ENCODE measurements around the gene TMIE. TPM values are rescaled to one million over a fixed set of nuclear protein-coding genes. Genes with fewer than 3 reads are reported as not detected.
"Not testable (repeated sequence)": the region's sequence is repeated elsewhere in the genome, so short reads cannot be mapped to it uniquely, and the experiment has no call there.

Gene TMIE
- total RNA-seq, 1 donor from 2014 or later, result not detected

DNA sequence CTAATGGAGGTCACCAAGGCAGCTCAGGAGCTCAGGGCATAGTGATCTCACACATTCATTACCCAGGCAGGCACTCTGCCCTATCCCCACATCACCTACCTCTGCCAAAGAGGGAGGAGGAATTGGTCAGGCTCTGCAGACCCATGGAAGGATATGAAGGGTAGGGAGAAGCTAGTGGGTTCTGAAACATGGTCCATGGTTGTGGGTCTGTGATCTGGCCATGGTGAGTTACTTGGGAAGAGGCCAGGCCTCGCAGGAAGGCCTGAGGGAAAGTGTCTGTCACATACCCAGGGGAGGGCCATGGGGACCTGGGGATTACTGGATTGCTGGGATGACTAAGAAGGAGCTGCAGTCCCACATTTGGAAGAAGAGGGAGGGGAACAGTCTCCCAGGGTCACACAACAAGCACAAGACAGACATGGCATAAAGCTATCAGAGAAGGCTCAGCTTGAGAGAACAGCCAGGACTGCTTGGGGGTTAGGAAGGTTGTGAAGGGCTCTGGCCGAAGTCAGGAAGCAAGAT, 17.9 kb downstream of the TMIE start:
- no peak for DNase-seq (ENCODE audit: extremely low read depth, low read depth, low spot score)

DNA sequence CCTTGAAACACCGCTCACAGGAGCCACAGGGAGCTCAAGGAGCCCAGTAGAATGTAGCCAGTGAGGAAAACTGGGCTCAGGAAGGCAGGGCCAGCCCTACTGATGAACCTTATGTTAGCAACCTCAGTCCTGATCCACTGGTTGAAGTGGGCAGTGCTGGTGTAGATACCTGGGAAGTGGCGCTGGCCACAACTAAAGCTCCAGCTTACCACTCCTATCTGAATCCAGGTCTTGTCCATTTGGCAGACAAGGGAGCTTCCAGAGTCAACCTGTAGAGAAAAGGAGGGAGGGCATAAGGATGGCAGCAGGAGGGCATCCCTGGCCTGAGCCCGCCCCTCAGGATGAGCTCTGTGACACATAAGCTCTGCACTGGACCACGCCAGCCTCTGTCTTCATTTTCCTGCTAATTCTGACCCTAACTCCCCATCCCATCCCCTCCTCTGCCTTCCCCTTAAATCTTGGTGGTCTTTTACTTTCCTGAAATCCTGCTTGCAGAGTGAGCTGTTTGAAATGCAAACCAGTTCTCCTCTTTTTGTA, 18.6 kb downstream of the TMIE start:
- no peak for DNase-seq (ENCODE audit: extremely low read depth, low read depth, low spot score)

DNA sequence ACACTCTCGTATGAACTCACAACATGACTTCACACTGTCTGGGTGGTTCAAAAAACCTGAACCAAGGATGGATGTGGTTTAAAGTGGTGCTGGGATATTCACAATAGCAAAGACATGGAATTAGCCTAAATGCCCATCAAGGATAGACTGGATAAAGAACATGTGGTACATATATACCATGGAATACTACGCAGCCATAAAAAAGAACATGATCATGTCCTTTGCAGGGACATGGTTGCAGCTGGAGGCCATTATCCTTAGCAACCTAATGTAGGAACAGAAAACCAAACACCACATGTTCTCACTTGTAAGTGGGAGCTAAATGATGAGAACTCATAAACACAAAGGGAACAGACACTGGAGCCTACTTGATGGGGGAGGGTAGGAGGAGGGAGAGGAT, 19.8 kb downstream of the TMIE start:
- no peak for DNase-seq (ENCODE audit: extremely low read depth, low read depth, low spot score)

DNA sequence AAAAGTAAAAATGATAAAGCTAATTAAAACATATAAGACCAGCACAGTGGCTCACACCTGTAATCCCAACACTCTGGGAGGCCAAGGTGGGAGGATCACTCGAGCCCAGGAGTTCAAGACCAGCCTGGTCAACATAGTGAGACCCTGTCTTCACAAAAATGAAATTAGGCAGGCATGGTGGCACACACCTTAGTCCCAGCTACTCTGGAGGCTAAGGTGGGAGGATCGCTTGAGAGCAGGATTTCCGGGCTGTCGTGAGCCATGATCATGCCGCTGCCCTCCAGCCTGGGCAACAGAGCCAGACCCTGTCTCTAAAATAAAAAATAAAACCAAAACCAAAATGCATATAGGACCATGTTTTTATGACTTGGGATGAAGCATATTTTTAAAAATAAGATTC, 21.3 kb downstream of the TMIE start:
- no peak for DNase-seq (ENCODE audit: extremely low read depth, low read depth, low spot score)

DNA sequence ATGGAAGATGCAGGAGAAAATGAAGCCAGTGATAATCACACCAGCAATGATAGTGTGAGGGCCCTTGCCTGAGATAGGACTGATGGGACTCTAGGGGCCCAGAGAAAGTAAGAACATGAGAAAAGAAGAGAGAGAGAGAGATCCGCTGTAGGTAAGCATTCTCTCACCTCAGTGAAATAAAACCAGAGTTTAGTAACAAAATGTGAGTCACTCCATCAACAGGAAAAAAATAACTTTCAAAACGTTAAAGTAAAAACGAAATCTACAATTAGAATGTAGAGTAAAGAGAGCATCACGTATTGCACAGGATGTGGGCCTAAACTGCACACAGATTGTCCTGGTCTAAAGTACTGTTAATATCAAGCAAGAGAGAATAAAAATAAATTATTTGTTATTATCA, 23.2 kb downstream of the TMIE start:
- DNase-seq (ENCODE audit: extremely low read depth, low read depth, low spot score), result no peak

DNA sequence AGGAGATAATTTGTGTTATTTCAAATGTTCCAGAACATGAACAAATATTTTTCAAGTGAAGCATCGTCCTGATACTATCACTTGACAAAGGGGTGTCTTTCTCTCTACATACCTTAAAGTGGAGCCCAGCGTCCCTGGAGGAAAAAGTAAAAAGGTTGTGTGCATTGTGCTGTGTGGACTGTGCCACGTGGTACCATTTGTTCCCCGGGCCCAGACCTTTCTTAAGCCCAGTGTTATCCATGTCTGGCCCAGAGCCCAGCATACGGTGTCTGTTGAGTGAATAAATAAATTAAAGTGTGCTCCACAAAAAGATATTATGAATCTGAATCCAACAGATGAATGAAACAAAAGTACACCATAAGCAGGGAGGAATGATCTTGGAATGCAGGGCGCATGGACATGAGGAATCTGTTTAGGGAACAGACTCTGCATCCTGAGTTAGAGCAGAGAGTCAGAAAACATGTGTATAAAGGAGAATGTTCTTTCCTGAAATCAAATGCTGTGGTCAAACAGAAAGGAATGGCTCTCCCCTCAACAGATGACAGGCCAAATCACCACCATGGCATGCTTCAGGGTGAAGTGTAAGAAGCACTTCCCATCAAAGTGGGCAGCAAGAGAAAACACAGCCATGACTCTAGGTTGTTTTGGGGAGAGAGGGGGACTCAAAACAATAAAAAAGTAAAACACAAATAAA, 24.6 kb downstream of the TMIE start:
- DNase-seq (ENCODE audit: extremely low read depth, low read depth, low spot score), result no peak

DNA sequence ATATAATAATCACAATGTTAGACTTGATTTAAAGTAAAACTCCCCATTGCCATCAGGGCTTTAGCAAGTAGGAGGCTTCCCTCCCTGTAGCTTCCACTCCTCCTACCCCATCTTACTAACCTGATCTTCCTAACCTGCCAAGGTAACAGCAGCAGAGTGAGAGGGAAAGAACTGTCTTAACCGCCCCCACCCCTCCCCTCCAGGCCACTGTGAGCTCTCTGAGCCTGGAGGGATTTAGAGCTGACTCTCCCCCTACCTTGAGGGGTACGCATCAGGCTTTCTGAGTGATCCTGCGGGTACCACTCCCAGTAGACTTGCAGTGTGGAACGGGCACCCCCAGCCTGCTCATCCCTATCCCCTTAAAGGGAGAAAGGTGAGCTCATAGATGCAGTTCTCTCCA, 27.8 kb downstream of the TMIE start:
- DNase-seq (ENCODE audit: extremely low read depth, low read depth, low spot score), result no peak

DNA sequence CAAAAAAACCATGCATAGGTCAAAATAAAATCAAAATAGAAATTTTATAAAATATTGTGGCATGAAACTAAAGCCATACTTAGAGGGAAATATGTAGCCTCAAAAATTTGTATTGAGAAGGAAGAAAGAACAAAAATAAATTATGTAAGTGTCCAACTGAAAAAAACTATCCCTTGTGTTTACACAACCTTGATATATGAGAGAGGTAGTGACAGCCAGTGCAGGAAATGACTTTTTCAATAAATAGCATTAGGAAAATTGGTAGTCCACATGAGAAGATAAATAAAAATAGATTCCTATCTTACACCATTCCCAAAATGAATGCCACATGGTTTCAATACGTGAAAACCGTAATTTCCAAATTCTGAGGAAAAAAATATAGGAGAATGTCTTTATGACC, 29.6 kb downstream of the TMIE start:
- DNase-seq (ENCODE audit: extremely low read depth, low read depth, low spot score), result no peak

DNA sequence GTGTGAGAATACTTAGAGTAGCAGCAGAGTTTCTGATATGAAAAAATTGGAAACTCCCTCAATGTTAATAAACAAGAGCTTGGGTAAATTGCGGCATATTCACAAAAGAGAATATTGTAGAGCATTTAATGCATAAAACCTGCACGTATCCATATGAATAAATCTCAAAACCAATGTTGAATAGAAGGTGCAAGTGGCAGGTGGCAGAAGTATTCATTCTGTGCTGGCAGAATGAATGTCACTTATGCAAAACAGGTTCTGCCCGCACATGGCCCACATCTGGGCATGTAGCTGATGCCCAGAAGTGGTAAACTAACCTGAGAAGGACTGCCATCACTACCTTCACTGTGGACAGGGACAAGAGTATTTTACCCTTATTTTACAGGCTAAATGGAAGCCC, 30.6 kb downstream of the TMIE start:
- DNase-seq (ENCODE audit: extremely low read depth, low read depth, low spot score), result no peak

DNA sequence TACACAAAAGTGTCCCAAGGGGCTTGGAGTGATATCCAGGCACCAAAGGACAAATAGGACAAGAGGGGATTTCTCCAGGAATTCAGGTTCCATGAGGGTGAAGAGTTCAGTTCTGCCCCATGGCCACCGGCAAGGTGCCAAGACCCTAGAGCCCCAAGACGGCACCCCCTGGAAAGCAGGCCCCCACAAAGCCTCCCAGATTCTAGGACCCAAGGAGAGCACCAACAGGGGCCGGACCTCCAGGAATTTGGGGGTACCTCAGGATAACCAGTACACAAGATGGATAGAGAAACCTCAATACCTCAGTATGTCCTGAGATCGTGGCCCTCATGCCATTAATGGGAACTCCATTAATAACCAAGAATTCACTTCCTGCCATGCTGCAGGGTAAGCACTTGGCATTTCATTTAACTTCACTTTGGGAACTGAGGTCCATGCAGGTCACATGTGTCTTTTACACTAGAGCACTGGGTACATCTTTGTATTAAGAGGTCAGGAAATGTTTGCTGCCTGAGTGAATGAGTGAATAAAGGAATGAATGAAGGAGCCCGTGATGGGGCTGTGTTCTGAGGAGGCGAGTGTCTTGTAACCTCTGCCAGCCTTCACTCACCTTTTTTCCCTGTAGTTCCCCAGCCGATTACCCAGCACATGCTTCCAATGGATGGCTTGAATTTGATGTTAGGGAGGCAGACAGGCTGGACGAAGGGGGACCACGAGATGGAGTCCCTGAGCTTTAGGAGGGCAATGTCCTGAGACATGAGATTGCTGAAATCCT, 32.0 kb downstream of the TMIE start:
- DNase-seq (ENCODE audit: extremely low read depth, low read depth, low spot score), result no peak

DNA sequence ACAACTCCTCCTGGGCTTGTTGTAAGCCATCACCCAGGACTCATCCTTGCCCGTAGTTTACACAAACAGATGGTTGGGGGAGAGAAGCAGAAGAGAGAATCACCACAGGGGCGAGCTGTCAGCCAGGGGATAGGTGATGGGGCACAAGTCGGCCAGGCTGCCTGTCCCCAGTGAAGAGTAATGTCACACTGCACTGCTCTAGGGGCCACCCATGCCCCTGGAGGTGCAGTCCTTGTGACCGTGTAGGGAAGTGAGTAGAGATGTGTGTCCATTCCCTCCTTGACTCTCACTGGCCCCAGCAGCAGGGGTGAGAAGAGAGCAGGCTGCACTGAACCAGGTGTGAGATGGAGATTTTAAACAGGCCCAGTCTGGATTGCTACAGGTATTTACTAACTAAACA, 33.6 kb downstream of the TMIE start:
- DNase-seq (ENCODE audit: extremely low read depth, low read depth, low spot score), result no peak

DNA sequence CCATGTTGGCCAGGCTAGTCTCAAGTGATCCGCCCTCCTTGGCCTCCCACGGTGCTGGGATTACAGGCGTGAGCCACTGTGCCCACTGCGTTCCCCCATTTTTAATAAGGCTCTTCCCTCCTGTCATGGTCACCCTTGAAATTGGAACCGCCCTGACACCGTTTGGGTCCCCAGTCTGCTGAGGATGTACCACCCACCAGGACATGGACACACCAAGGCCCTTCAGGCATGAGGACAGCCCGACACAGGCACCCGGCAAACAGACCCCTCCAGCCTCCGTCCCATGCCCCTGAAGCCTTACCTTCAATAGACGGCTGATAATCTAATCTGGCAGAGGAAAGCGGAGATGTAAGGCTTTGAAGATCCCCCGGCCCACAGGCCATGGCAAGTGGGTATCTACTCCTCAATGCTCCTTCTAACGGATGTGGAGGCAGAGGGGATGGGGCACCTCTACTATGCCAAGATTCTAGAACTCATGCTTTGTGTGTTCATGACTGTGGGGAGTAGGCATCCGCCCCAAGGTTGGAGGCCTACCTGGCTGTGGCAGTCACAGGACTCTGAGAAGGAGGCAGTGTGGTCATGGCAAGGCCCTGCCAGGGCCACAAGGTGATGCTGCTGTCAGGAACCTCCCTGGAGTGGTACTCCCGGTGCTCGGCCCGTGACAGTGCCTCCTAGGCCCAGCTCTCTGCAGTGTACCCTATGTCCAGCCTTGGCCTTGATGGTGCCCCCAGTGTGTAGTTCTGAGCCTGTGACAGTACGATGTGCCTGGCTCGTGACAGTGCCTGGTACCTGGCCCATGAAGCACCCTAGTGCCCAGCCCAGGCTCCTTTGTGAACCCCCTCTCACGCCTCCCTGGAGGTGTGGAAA, 35.0 kb downstream of the TMIE start:
- no peak for DNase-seq (ENCODE audit: extremely low read depth, low read depth, low spot score)

DNA sequence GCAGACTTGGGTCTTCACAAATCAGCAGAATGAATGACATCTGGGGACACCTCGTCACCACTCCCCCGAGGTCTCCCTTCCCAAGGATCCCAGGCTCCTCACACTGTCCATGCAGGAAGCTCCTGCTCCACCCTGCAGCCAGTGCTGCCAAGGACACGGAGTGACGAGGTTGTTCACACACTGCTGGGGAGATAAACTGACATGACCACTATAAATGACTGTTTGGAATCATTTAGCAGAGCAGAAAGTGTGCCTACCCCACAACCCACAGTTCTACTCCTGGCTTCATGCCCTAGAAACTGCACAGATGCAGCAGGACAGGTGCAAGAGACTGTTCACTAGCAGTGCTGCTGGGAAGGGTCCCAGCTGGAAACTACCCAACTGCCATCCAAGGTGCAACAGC, 36.1 kb downstream of the TMIE start:
- no peak for DNase-seq (ENCODE audit: extremely low read depth, low read depth, low spot score)

DNA sequence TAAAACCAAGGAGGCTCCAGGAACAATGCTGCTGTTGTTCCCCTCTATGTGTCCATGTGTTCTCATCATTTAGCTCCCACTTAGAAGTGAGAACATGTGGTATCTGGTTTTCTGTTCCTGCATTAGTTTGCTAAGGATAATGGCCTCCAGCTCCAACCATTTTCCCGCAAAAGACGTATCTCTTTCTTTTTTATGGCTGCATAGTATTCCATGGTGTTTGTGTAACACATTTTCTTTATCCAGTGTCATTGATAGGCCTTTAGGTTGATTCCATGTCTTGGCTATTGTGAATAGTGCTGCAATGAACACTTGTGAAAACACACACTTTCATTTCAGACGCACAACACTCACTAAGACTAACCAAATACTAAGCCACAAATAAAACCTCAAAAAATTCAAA, 38.4 kb downstream of the TMIE start:
- DNase-seq (ENCODE audit: extremely low read depth, low read depth, low spot score), result not testable (repeated sequence)

DNA sequence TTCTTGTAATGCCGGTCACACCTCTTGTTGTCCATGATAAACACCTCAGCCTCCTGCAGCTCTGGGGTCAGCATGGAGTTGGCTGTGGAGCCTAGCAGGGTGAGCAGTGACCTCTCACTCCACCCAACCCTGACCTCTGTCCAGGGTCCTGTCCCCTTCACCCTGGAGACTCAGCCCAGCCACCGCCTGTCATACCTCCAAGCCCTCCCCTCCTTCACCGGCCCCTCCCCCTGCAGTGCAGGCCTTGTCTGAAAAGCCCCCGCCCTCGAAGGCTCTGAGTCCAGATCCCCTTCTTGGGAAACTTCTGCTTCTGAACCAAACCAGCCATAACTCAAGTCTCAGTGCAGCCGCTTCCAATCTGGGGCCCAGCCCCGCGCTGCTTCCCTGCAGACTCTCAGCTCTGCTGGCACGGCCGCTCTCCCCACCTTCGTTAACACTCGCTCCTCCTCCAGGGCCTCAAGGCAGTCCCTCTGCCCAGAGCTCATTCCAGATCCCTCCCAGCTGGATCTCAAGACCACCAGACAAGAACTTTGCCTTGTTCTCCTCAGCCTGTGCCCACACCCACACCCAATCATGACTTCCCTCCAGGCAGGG, 41.9 kb downstream of the TMIE start:
- no peak for DNase-seq (ENCODE audit: extremely low read depth, low read depth, low spot score)

DNA sequence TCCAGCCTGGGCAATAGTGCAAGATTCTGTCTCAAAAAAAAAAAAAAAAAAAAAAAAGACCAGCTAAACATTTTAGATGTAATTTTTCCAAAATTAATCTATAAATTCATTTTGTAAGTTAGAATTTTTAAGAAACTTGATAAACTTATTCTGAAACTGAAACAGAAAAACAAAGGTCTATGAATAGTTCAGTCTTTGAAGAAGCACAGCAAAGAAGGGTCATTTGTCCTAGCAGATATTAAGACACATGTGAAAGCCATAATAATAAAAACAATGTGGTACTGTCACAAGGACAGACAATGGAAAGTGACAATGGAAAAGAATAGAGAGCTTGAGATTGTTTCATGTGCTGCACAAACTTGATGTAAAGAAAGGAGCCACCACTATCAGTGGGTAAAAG, 45.5 kb downstream of the TMIE start:
- DNase-seq (ENCODE audit: extremely low read depth, low read depth, low spot score), result no peak

DNA sequence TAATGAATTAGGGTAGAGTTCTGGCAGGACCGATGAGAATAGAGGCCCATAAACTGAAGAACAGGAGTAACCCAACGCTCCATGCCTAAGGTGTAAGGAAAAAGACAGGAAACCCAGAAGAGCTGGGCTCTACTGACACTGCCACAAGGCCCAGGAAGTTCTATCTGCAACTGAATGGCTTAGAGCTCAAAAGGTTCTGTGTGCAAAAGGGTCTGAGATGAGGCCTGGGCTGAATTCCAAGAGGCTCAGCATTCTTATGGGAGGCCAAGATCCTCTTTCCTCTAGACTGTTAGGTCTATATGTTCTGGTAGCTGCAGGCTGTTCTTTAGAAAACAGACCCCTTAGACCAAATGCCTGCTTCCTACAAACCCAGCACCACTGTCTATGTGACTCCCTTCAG, 47.0 kb downstream of the TMIE start:
- DNase-seq (ENCODE audit: extremely low read depth, low read depth, low spot score), result no peak

DNA sequence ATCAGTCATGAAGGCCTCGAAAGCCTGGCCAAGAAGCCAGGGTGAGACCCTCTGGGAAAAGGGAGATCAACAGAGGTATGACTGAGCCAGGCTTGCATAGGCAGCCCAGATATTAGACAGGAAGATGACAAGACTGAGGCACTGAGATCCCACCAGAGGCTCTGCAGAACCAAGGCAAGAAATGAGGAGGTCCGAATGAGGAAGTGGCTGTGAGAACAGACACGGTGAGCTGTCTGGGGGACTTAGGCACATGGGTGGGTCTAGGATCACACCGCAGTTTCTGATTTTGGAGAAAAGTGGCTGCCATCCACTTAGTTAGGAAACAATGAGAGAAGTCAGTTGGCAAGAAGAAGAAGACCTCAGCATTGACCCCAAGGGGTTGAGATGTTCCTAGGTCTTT, 47.9 kb downstream of the TMIE start:
- DNase-seq (ENCODE audit: extremely low read depth, low read depth, low spot score), result no peak

DNA sequence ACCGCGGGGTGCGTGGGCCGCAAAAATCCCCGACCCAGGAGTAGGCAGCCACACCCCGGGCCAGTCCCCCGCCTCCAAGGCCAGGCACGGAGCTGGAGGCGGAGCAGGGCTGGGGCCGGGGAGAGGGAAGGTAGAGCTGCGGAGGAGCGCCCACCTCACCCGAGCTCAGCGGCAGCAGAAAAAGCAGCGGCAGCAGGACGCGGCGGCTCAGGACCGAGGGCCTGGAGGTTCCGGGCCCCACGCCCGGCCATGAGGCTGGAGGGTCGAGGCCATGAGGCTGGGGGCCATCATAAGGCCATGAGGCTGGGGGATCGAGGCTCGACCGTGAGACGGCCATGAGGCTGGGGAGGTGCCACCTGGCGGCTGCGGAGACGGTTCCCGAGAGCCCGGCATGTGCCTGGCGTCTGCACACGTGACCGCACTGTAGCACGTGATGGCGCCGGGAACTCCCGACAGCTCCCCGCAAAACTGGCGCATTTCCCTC, 49.4 kb downstream of the TMIE start:
- no peak for DNase-seq (ENCODE audit: extremely low read depth, low read depth, low spot score)

DNA sequence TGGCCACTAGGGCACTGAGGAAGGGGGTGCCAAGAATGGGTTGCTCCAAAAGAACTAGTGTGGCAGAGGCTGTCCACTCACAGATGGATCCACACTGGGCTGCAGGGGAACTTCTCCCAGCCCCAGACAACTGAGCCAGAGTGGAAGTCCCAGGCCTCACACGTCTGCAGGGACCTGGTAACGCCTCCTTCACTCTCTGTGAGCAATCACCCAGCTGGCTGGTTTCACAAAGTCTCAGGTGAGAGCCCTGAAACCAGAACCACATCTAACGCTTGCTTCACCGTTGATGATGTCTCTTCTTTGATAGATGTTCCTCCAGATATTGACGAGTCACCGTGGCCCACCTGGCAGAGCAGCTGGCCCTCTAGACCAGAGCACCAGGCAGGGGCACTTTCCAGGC, 51.9 kb downstream of the TMIE start:
- DNase-seq (ENCODE audit: extremely low read depth, low read depth, low spot score), result not testable (repeated sequence)

DNA sequence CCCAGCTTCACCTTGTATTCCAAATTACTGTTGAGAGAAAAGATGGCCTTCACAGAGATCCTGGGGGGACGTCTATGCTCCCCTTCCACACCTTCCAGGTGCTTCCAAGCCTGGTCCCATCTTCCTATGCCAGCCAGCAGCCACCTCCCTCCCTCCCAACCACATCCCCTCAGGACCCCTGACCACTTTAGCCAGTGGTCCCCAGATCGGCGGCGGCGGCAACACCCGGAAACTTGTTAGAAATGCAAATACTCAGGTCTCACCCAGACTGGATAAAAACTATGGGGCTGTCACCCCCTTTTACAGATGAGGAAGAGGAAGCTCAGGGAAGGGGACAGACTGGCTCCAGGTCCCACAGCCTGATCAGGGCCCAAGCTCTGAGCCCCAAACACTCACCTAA, 54.5 kb downstream of the TMIE start:
- no peak for DNase-seq (ENCODE audit: extremely low read depth, low read depth, low spot score)

Data from glomerular endothelial cell (primary cell).